ENCODE data around the gene SERPINA9. TPM values are rescaled to one million over a fixed set of nuclear protein-coding genes. Genes with fewer than 3 reads are reported as not detected.
A peak's percentile ranks its signal among the peaks of the same experiment; 100 is the strongest.
"Not testable (repeated sequence)": the region's sequence is repeated elsewhere in the genome, so short reads cannot be mapped to it uniquely, and the experiment has no call there.

SERPINA9 gene
- total RNA-seq, 2 experiments from 2014 or later: not detected

DNA sequence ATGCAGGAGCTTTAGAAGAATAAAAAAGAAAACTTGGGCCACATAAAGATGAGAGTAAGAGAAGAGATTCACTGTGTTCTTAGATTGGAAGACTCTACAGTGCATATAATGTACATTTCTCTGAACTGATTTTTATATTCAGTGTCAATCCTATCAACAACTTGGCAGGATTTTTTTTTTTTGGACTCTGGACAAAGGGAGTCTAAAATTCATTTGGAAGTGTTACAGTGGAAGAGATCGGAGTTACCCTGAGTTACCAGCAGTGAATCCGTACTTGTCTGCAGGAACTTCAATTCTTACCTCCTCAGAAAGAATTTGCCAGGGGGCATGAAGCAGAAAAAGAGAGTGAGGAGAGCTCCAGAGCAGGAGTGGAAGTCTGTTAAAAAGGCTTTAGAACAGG lies 47.4 kb downstream of the SERPINA9 start:
- Mint-ChIP-seq H3K27ac (no peak overlapping the region), H3K9me3 (ENCODE audit: insufficient read depth) (no peaks in the 10 kb centered on the region), H3K27me3 (ENCODE audit: low read depth) (no peaks in the 10 kb centered on the region), H3K4me3 (no peak overlapping the region), H3K36me3 (ENCODE audit: low read depth) (no peaks in the 10 kb centered on the region), H3K4me1 (ENCODE audit: low read depth) (no peaks in the 10 kb centered on the region)
- ATAC-seq: no peak
- ChIA-PET CTCF (interaction anchor here (2.0 kb wide), 1 partner anchor 57 kb away, joined by 4 read pairs; no protein-coding TSS in a partner anchor), POLR2A (no interaction called here)
- DNase-seq: no peak

DNA sequence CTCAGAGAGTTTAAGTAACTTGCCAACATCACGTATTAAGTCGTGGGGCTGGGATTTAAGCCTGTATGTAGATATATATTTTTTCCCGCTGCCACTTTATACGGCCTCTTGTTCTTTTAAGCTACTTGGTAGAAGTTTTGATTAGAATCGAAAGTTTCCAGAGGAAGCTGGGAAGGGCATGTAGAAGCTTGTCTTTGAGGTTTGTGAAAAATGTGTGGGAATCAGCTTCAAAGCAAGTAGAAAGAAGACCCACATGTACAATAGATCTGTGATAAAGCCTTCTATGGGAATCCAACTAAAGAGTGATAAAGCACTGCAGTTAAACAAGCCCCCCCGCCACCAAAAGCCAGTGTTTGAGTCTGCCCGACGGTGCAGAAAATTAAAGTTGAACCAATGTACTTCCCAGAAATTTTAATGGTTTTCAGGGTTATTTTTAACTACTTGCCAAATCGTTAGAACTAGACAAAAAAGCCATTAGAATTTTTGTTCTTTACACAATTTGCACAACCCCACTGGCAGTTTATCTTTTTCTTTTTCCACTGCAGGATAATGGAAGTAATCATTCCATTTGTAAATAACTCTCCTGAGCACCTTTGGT lies 48.9 kb downstream of the SERPINA9 start:
- H3K9me3 Mint-ChIP-seq (ENCODE audit: insufficient read depth): no peaks in the 10 kb centered on the region
- ChIA-PET CTCF (interaction anchor here (2.0 kb wide), 1 partner anchor 59 kb away, joined by 4 read pairs; no protein-coding TSS in a partner anchor), POLR2A (no interaction called here)
- peaks cover 1% of the 10 kb centered on the region for H3K4me1 Mint-ChIP-seq (ENCODE audit: low read depth)
- DNase-seq (no peak), ATAC-seq (no peak)
- H3K27ac Mint-ChIP-seq: no peak overlapping the region
- H3K4me3 Mint-ChIP-seq: no peak overlapping the region
- H3K36me3 Mint-ChIP-seq (ENCODE audit: low read depth): no peaks in the 10 kb centered on the region
- peaks cover 2% of the 10 kb centered on the region for H3K27me3 Mint-ChIP-seq (ENCODE audit: low read depth)

DNA sequence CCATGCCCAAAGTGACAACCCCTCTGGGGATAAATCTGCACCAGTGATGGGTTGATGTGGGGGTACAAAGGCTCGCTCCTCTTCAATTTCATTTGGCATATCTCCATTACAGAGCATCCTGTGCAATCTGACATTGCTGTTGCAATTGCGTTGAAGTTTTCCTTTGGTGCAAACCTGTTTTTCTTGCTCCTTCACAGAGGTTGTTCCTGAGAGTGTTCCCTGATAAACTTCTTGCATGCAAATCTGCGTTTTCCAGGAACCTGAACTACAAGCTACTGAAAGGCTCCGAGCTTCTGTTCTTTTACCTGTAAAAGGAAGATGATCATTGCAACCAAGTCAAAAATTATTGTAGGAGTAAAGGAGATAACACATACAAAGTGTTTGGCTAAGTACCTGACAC lies 49.5 kb downstream of the SERPINA9 start:
- H3K36me3 Mint-ChIP-seq (ENCODE audit: low read depth): no peaks in the 10 kb centered on the region
- H3K27ac Mint-ChIP-seq: no peak overlapping the region
- H3K9me3 Mint-ChIP-seq (ENCODE audit: insufficient read depth): no peaks in the 10 kb centered on the region
- H3K4me3 Mint-ChIP-seq: no peak overlapping the region
- ATAC-seq (no peak), DNase-seq (no peak)
- H3K4me1 Mint-ChIP-seq (ENCODE audit: low read depth): peaks cover 1% of the 10 kb centered on the region
- ChIA-PET CTCF (no interaction called here), POLR2A (no interaction called here)
- H3K27me3 Mint-ChIP-seq (ENCODE audit: low read depth): peaks cover 2% of the 10 kb centered on the region

DNA sequence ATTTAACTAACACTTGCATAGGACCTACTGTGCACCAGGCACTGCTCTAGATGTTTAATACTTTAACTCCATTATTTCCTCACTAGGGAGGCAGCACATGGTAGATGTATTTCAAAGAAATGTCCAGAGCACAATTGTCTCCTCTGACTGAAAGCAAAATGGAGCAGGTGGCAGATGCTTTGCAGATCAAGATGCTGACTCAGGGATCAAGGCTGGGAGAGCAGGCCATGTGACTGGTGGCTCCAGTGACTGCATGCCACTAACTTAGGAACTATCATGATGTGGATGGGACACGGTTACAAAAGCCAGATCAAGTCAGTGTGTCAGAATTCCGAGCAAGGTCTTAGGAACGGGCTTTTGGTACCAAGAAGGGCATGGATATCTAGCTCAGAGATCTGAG lies 51.6 kb downstream of the SERPINA9 start:
- DNase-seq (no peak), ATAC-seq (no peak)
- Mint-ChIP-seq H3K36me3 (ENCODE audit: low read depth) (no peaks in the 10 kb centered on the region), H3K27me3 (ENCODE audit: low read depth) (peaks cover 6% of the 10 kb centered on the region), H3K27ac (no peak overlapping the region), H3K9me3 (ENCODE audit: insufficient read depth) (no peaks in the 10 kb centered on the region), H3K4me3 (no peak overlapping the region), H3K4me1 (ENCODE audit: low read depth) (peaks cover 1% of the 10 kb centered on the region)
- ChIA-PET CTCF (no interaction called here), POLR2A (no interaction called here)

DNA sequence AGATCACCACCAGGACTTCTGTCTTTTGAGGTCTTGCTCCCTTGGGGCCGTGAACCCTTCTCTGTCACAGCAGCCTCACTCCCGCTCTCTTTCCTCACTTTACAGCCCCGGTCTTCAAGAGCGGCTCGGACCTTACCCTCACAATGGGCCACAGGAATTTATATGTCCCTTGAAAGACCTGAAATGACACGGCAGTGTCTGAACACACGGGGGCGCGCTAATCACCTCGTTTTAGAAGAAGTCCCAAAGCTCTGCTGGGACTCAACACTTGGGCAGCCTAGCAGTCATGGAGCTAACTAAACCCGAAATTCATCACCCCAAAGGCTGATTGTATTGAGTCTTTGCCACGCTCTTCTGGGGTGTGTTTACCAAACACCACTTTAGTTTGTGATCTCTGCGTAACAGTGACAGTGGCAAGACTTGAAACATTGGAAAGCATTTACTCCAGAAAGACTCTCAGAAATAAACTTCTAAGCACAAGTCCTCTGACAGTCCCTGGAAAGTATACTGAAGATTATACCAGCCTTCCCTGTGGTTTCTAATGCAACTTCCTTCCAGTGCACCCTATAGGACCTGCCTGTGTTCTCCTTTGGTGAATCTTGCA lies 52.4 kb downstream of the SERPINA9 start:
- CTCF ChIA-PET: interaction anchor here (1.0 to 2.3 kb wide), 4 partner anchors 9 to 125 kb away, joined by 4 to 12 read pairs (median 9); no protein-coding TSS in a partner anchor
- peaks cover 1% of the 10 kb centered on the region for H3K4me1 Mint-ChIP-seq (ENCODE audit: low read depth)
- H3K4me3 Mint-ChIP-seq: no peak overlapping the region
- DNase-seq (peak; percentile 62), ATAC-seq (peak; percentile 49)
- no peaks in the 10 kb centered on the region for H3K36me3 Mint-ChIP-seq (ENCODE audit: low read depth)
- peaks cover 6% of the 10 kb centered on the region for H3K27me3 Mint-ChIP-seq (ENCODE audit: low read depth)
- POLR2A ChIA-PET: interaction anchor here (0.7 kb wide), 1 partner anchor 965 kb away, joined by 3 read pairs; no protein-coding TSS in a partner anchor
- no peaks in the 10 kb centered on the region for H3K9me3 Mint-ChIP-seq (ENCODE audit: insufficient read depth)
- no peak overlapping the region for H3K27ac Mint-ChIP-seq

DNA sequence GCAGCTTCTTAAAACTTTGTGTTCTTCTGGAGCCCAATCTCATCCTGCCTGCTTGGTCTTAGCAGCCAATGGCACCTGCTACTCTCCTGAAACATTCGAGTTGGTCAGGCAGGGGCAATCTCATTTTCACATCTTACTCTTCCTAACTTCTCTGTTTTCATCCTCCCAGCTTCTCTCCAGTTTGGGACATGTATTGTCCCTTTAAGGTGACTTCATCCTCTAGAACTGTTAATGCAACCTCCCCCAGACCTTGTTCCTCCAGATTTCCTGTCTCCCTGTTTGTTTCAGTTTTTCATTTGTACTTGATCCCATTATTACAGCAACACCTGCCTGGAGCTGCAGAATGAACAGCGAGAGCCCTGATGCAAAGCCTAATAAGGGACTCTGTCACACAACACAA lies 54.7 kb downstream of the SERPINA9 start:
- no peaks in the 10 kb centered on the region for H3K9me3 Mint-ChIP-seq (ENCODE audit: insufficient read depth)
- H3K36me3 Mint-ChIP-seq (ENCODE audit: low read depth): no peaks in the 10 kb centered on the region
- ChIA-PET CTCF (no interaction called here), POLR2A (no interaction called here)
- H3K27me3 Mint-ChIP-seq (ENCODE audit: low read depth): peaks cover 6% of the 10 kb centered on the region
- H3K27ac Mint-ChIP-seq: no peak overlapping the region
- DNase-seq (no peak), ATAC-seq (no peak)
- H3K4me1 Mint-ChIP-seq (ENCODE audit: low read depth): peaks cover 1% of the 10 kb centered on the region
- no peak overlapping the region for H3K4me3 Mint-ChIP-seq

GRCh38 chr14:94417497-94418205 lies 58.3 kb downstream of the SERPINA9 start:
- H3K27ac Mint-ChIP-seq; H3K4me1 Mint-ChIP-seq (ENCODE audit: low read depth); H3K36me3 Mint-ChIP-seq (ENCODE audit: low read depth); ATAC-seq; POLR2A ChIA-PET; H3K4me3 Mint-ChIP-seq; H3K27me3 Mint-ChIP-seq (ENCODE audit: low read depth); CTCF ChIA-PET; H3K9me3 Mint-ChIP-seq (ENCODE audit: insufficient read depth); DNase-seq: not testable (repeated sequence)

Other genes starting within 250 kb of the SERPINA9 start
- not detected for gene SERPINA10, start 182.9 kb downstream of the SERPINA9 start, total RNA-seq
- not detected for gene SERPINA6, start 152.9 kb downstream of the SERPINA9 start, total RNA-seq
- not detected for gene SERPINA2, start 109.5 kb downstream of the SERPINA9 start, total RNA-seq
- gene SERPINA1, start 87.6 kb downstream of the SERPINA9 start, total RNA-seq: not detected
- gene SERPINA11, start 23.4 kb downstream of the SERPINA9 start, total RNA-seq: not detected
- not detected for gene SERPINA12, start 33.3 kb upstream of the SERPINA9 start, total RNA-seq
- not detected for gene SERPINA4, start 85.2 kb upstream of the SERPINA9 start, total RNA-seq
- gene SERPINA5, start 105.2 kb upstream of the SERPINA9 start, total RNA-seq: not detected
- gene SERPINA3, start 136.2 kb upstream of the SERPINA9 start, total RNA-seq: not detected

Measured in activated CD8-positive, alpha-beta T cell treated with anti-CD3 and anti-CD28 coated beads, Interleukin-2, amount 10 ng/mL, durations not matched to agents 7 days and 5 days (primary cell).